Left renal cortex interstitium (tissue), 4 donors: ENCODE data around the gene NFKB1. TPM values are rescaled to one million over a fixed set of nuclear protein-coding genes. Genes with fewer than 3 reads are reported as not detected.

Source experiments
- DNase-seq, 4 donors: peaks; one replicate each; pipeline ENCODE4 v3.0.0-alpha.2; 2013; ENCODE audit warnings: low read depth in 4 of 4, low spot score in 2 of 4, missing footprints in 1 of 4
- polyA plus RNA-seq, 4 donors: library from polyadenylated mRNA; unstranded; fragments of 120-200 nt; gene quantifications; one replicate each; pipeline ENCODE4 v1.2.1, GENCODE V29; 2013; ENCODE audit not compliant: insufficient read length in 4 of 4

Gene NFKB1
- polyA plus RNA-seq, 4 donors = 24.4 to 28.6 (median 25.3) TPM

GRCh38 chr4:102527695-102528283 lies 26.6 kb downstream of the NFKB1 start:
- no peak for DNase-seq

- DNase-seq = no peak
Observed at GRCh38 chr4:102529977-102530376, 28.8 kb downstream of the NFKB1 start.

- no peak for DNase-seq
Observed at GRCh38 chr4:102530986-102531385, 29.8 kb downstream of the NFKB1 start.

- no peak for DNase-seq
Observed at GRCh38 chr4:102531462-102531861, 30.3 kb downstream of the NFKB1 start.

GRCh38 chr4:102533348-102533747 lies 32.2 kb downstream of the NFKB1 start:
- DNase-seq = no peak

- DNase-seq = no peak
Observed at GRCh38 chr4:102533904-102534303, 32.7 kb downstream of the NFKB1 start.

GRCh38 chr4:102534845-102535244 lies 33.7 kb downstream of the NFKB1 start:
- no peak for DNase-seq

GRCh38 chr4:102535398-102536082 lies 34.4 kb downstream of the NFKB1 start:
- DNase-seq = no peak

GRCh38 chr4:102536768-102537167 lies 35.6 kb downstream of the NFKB1 start:
- no peak for DNase-seq

GRCh38 chr4:102537269-102537668 lies 36.1 kb downstream of the NFKB1 start:
- DNase-seq = no peak

- no peak for DNase-seq
Observed at GRCh38 chr4:102541697-102542096, 40.5 kb downstream of the NFKB1 start.

GRCh38 chr4:102543030-102543928 lies 42.1 kb downstream of the NFKB1 start:
- DNase-seq = no peak

GRCh38 chr4:102546635-102547034 lies 45.5 kb downstream of the NFKB1 start:
- no peak for DNase-seq

GRCh38 chr4:102547973-102548372 lies 46.8 kb downstream of the NFKB1 start:
- no peak for DNase-seq

- no peak for DNase-seq
Observed at GRCh38 chr4:102551958-102552565, 50.9 kb downstream of the NFKB1 start.

- no peak for DNase-seq
Observed at GRCh38 chr4:102552781-102553180, 51.6 kb downstream of the NFKB1 start.

GRCh38 chr4:102553982-102554381 lies 52.8 kb downstream of the NFKB1 start:
- no peak for DNase-seq

GRCh38 chr4:102554482-102554881 lies 53.3 kb downstream of the NFKB1 start:
- DNase-seq = no peak

GRCh38 chr4:102554992-102555391 lies 53.8 kb downstream of the NFKB1 start:
- no peak for DNase-seq

- DNase-seq = no peak
Observed at GRCh38 chr4:102557636-102558035, 56.5 kb downstream of the NFKB1 start.

- no peak for DNase-seq
Observed at GRCh38 chr4:102560115-102560514, 59.0 kb downstream of the NFKB1 start.
